ENCODE data around the gene CRKL.

The CRKL gene

DNA sequence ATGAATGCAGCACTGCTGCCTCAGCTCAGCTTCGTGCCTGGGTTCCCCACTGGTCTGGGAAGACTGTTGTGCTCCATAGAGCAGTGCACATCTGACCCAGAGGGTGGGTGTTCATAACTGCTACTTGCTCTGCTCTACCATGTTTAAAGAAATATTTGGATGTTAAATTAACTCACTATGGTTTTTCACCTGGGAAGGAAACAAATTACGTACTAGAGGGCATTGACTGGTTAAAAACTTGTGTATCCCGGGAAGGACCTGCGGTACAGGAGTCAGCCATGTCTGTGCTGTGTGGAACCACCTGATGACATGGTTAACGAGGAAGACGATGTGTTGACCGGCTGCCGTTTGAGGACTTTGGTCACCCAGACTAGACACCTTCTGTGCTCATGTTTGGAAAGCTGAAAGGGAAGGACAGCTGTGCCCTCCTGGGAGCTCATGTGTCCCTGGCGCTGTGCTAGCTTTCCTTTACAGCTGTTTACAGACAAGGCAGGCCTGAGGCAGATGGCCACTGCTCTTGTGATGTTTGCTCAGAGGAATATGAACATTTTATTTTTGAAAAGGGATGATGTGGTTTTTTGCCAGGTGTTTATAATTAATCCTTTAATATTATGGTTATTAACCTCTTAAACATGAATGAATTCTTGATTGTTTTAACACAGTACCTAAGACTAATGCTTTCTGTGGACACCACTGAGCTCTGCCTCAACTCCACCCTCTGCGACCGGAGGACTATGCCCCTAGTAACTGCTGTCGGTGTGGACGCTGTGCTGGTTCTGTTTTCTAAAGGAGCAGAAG, 35.5 kb downstream of the CRKL start:
- no peak for DNase-seq

DNA sequence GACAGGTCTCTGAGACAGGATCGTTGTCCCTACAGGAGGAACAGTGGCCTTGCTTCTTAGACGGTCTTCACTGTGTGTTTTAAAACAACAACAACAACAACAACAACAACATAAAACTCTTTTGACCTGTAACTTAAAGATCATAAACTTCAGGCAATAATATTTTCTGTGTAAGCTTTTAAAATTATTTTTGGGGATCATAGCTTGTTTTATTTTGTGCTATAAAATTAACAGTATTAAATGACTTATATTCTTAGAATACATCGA, 36.1 kb downstream of the CRKL start:
- DNase-seq = no peak

DNA sequence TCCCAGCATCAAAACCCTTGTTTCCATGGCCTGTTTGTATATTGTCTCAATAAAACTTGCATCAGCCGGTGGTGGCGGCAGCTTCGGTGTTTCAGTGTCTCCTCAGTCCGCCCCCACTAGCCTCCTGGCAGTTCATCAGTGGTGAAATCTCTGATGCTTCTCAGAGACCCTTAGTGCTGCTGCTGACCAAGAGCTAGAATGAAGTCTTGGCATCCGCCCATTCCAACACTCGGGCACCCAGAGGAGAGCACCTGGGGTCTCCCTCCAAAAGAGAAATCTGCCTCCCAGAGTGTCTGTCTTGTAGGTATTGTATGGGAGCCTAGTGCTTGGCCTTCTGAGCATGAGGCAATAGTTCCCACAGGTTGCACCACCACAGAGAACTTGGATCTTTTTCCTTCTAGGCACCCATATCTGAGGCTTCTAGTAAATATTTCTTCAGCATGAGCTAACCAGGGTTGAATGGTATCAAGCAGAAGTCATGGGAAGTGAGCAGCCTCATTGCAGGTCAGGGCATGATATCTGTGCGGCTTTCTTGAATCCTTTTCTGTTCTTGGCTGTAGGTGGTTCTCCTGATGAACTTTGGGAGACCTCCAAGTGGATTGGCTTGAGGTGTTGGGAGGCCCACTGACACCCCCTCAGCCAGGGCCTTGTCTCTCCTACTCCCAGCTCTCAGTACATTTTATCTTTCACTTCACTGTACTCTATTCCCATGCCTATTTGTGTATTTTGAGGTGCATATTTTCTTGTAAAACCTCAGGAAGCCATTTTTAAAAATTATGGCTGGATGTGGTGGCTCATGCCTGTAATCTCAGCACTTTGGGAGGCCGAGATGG, 36.7 kb downstream of the CRKL start:
- no peak for DNase-seq

DNA sequence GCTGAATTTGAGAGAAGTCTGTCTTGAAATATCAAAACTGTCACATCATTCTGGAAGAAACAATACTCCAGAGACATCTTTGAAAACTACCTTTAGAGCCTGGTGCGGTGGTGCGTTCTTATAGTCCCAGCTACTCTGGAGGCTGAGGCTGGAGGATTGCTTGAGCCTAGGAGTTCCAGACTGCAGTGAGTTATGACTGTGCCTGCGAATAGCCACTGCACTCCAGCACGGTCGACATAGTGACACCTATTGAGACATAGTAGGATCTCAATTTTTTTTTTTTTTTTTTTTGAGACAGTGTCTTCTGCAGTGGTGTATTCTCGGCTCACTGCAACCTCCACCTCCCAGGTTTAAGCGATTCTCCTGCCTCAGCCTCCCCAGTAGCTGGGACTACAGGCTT, 38.3 kb downstream of the CRKL start:
- DNase-seq = no peak

DNA sequence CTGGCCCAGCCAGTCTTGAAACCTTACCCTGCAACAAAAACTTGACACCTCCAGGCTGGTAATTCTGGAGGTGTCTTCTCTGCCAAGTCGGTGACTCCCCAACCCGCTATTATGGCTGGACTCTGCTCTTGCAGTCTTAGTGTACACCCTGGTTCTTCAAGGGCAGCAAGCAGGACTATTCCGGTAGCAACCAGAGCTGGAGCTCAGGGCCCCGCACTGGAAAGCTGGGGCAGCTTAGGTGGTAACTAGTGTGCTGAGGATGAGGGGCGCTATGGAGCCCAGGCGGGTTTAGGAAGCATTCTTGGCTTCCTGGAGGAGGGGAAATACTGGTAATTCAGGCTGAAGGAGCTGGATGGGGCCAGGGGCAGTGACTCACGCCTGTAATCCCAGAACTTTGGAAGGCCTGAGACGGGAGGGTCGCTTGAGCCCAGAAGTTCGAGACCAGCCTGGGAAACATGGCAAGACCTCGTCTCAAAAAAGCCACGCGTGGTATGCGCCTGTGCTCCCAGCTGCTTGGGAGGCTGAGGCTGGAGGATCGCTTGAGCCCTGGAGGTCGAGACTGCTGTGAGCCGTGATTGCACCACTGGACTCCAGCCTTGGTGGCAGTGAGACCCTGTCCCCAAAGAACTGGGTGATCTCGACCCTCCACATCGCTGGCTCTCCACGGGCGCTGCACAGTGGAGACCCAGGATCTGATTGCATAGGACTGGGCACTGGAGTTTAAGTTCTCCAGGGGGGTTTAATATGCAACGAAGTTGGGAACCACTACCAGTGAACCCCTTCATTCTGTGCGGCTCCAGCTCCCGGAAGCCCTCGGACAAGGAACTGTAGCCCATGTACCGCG, 39.3 kb downstream of the CRKL start:
- no peak for DNase-seq

DNA sequence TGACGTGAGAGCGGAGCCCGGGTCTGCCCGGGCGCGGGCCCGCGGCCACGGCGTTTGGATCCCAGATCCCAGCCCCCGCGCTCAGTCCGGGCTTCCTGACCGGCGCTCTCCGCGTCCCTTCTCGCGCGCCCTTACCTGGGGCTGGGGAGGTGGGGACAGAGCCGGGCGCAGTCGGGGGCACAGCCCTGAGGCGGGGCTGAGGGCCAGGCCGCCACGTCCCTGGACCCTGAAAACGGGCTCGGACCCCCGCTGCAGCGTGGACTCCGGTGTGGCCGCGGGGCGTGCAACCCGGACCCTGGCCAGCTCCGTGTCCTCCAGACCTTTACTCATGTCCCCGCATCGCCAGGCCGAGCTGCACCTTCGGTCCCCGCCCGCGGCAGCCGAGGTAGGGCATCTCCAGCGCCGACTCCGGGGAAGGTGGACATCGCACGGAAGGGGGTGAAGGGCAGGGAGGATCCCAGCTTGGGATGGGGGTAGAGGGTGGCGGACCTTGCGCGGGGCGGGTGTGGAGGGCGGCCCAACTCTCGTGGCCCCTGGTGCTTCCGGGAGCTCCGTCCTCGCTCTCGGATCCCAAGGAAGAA, 40.0 kb downstream of the CRKL start:
- DNase-seq = no peak

DNA sequence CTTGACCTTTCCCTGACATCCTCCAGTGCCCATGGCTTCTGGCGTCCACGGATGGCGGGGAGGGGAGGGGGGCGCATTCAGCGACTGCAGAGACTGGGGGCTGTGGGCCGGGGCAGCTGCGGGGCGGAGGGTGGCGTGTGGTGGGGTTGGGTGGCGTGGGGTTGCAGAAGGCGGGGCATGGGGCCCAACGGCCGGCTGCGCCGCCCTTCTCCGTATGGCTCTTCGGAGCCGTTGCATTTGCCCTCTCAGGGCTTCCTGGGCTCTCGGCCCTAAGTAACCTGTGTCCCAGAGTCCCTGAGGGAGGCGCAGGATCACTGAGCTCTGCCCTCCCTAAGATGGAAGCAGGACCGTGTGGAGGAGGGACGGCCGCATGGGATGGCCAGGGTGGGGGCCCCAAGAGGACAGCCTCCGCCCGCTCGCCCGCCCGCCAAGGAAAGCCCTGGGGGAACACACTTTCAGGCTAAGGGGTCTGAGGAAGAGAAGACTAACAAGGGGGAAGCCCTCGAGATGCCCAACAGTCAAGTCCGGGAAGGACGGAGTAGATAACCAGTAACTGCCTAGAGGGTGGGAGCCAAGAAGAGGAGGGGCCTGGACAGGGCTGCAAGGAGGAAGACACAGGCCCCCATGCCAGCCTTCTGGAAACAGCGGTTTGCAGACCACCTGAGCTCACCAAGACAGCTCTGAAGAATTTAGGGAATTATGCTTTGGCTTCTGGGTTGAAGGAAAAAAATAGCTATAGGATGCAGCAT, 40.6 kb downstream of the CRKL start:
- DNase-seq = no peak

DNA sequence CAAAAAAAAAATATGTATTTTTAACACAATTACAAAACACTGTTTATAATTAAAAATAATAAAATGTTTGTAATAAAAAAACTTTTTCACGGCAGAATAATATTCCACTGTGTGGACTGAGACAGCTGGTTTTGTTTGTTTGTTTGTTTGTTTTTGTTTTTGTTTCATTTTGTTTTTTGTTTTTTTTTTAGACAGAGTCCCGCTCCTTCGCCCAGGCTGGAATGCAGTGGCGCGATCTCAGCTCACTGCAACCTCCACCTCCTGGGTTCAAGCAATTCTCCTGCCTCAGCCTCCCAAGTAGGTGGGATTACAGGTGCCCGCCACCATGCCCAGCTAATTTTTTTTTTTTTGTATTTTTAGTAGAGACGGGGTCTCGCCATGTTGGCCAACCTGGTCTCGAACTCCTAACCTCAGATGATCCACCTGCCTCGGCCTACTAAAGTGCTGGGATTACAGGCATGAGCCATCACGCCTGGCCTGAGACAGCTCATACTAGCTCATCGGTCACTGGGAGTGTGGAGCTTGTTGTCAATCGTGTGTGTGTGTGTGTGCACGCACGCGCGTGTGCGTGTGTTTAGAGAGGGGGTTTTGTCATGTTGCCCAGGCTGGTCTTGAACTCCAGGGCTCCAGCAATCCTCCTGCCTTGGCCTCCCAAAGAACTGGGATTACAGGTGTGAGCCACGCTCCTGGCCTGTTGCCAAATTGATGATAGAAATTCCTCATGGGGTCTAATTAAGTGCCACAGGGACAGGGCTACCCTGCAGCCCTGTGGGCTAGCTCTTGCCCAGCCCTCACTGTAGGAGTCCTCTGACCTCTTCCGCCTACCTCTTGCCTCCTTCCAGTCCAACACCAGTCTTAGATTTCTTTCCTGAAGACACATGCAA, 42.6 kb downstream of the CRKL start:
- DNase-seq = no peak

DNA sequence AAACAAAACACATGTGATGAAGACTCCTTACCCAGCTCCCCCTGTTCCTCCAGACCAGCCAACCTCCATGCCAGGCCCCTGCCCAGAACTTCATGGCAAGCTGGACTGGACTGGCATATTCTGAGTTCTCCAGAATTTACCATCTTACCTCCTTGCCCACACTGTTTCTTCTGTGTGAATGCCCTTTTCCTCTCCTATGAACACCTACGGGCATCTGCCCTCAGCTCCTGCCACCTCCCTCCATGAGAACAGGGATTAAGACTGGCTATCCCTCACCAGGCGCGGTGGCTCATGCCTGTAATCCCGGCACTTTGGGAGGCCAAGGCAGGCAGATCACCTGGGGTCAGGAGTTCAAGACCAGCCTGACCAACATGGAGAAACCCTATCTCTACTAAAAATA, 43.4 kb downstream of the CRKL start:
- DNase-seq = no peak

DNA sequence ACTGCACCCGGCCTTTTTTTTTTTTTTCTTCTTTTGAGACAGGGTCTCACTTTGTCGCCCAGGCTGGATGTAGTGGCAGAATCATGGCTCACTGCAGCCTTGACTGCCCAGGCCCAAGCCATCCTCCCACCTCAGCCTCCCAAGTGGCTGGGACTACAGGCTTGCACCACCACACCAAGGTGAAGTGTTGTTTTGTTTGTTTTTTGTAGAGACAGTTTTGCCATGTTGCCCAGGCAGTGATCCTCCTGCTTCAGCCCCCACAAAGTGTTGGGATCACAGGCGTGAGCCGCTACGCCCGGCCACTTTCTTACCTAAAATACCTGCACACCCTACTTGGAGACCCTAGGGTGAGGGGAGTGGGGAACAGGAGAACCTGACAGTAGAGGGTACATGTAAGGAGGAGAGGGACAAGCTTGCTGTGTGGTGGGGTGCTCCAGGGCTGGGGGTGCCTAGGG, 45.3 kb downstream of the CRKL start:
- no peak for DNase-seq

DNA sequence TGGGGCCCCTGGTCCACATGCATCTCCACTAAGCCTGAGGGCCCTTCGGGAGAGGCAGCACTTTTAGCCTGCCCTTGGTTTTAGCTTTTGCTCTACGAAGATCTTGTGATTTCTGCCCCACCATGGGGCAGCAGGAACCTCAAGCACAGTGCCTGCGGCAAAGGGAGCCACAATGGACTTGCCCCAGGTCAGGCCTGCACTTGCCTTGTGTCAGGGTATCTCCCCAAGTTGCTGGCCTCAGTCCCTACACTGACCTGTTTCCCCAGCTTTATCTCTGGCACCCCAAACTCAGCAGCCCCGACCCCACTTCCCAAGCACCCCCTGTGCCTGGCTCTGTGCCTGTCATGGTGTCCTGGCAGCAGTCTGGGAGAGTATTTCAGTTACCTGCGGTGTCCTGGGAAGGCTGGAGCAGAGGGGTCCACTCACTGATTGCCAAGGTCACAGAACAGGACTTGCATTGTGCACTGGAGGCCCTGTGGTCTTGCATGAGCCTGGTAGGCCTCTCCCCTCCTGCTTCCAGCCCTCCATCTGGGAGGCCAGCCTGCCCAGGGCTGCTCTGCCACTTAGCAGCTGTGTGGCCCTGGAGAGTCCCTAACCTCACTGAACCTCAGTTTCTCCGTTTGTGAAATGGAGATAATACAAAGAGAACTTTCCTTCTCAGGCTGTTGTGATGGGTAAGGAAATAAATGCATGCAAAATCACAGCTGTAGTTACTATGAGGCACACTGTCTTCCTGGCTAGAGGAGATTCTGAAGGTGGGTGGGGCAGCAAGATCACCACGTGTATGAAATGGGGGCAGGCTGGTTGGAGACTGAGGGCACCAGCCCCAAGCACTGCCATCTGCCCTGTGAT, 46.2 kb downstream of the CRKL start:
- no peak for DNase-seq

DNA sequence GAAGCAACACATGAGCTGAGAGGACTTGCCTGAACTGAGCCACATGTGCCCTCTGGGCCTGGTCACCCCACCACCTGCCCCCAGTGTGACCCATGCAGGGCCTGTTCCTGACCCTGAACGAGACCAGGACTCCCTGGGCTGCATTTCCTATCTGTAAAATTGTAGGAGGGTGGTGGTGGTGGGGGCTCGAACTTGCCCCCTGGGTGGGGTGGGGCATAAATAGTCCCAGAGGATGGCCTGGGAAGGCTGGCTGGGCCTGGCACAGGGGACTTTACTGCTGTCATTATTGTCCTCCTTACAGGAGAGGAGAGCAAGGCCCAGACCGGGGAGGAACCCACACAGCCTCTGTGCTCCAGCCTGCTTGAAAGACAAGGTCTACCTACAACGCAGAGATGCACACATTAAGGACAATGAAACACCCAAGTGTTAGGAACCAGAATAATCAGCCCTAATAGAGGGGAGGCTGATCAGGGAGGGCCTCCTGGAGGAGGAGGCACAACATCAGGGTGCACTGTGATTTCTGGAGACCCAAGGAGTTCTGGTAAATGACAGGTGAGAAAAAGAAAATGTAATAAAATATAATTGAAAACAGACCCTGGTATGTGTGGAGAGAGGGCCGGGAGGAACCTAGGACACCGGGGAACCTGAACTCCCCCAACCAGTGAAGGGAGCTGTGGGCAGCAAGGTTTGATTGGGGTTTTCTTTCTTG, 47.0 kb downstream of the CRKL start:
- no peak for DNase-seq

DNA sequence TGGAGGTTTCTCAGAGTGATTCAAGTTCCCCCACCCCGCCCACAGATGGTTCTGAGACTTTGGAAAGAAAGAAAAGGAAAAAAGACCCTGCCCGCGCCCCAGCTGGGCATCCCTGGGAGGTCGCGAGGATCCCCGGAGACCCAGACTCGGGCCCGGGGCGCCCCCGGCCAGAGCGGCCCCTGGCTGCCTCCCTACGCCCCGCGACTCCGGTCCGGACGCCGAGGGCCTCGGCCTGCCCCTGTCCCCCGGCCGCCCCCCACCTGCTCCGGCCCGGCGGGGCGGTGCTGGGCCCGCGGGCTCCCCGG, 47.5 kb downstream of the CRKL start:
- DNase-seq = no peak

DNA sequence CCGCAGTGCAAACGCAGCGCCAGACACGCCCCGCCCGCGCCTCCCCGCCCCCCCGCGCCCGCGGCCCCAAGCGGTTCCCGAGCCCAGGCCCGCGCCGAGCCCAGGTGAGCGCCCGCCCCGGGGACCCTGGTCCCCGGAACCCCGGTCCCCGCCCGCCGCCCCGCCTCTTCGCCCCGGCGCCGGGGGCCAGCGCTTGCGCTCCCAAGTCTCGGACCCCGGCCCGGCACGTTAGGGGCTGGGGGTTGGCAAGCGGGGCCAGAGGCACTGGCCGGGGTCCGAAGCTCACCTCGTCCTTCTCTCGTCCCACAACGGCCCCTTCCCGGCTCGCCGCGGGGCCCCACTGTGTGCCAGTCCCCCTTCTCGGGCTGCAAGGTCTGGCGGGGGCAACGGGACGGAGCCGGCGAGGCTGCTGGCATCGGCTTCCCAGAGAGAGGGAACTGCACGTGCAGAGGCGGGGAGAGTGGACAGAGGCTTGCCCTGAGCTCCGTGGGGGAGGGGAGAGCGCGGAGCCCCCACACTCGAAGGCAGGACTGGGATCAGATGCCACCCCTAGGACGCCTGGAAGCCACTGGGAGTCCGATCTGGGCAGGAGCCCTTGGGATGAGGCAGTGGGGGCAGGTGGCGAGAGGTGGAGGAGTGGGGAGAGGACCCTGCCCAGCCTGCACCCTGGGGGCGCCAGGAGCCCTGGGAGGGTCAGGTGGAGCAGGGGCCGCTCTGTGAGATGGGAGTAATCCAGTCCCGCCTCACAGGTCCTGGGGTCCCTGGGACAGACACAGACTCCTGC, 48.1 kb downstream of the CRKL start:
- no peak for DNase-seq

DNA sequence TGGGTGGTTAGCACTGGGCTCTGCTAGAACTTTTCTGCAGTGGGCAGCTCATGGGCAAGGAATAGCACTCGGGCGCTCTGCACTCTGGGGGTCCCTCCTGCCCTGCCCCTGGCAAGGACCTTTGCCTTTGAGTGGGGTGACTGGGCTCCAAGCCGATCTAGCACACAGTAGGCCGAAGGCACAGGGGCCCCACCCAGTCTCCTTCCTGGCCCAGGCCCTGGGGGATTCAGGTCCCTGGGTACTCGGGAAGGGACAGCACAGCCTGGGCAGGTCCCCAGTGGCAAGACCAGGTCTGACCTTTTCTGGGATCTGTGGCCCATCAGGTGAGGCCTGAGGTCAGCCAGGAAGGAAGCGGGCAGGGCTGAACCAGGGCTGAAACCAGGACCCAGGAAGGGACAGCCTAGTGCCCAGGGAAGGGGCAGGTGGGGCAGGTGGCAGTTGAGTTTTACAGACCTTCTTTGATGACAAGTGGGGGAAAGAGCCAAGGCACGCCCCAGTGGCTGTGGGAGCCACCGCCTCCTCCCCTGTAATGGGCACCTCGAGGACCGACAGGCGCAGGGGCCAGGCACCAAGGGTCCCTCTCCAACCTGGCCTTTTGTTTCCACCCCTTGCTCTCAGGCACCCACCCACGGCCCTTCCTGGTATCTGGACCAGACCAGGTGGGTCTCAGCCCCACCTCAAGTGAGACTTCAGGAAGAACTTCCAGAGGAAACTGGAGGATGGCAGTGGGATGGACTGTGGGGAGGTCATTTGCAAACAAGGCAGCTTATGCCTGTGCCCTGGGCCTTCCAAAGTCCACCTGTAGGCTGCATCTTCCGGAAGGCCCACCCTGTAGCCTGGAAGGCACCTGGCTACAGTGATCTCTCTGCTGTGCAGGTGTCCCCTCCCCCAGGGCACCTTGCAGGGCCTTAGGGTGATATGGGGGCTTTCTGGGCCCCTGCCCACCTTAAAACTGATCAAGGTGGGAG, 49.0 kb downstream of the CRKL start:
- DNase-seq = no peak

DNA sequence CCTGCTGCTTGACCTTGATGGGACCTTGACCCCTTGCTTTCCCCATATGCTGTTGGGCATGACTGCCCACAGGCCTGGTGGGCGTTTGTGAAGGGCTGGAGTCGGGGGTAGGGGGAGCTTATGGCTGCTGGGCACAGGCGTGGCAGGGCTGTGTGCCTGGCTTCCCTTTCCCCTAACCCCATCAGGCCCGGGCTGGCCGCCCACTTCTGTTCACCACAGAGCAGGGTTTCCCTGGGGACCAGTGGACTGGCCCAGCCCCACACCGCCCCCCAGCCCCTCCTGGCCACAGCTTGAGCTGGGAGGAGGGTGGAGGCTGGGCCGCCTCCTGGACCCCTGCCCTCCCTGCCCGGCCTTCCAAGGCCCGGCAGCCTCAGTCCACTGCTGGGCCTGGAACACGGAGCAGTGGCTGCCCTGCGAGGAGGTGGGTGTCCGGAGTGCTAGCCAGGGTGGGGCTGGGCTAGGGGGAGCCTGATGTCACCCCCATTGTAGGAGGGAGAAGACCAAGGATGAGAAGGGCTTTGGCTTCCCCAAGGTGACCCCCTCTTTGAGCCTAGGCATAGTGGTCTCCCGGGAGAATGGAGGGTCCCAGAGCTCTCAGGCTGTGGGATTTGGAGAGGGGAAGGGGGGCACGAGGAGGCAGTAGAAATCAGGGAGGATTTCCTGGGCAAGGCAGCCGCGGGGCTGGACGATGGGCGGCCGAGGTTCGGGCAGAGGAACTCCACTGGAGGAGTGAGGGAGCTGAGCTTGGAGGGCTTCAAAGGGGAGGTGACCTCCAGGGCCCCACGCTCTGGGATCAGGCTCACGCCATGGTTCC, 49.9 kb downstream of the CRKL start, which contains the start of gene AIFM3:
Gene AIFM3, plus strand, starts transcription at position 373 of the 814 bp plus-strand sequence. CDS start 690 bp downstream, outside the sequence.
- no peak for DNase-seq
